NCI-H526 treated with DMSO at 0.1 percent for 48 hours (cell line): Measurements from ENCODE around the gene ADGRA1.
"Not testable (repeated sequence)": the region's sequence is repeated elsewhere in the genome, so short reads cannot be mapped to it uniquely, and the experiment has no call there.

Experiments used
- DNase-seq: peaks from one replicate; lab custom pipeline; 2025; lab: John Stamatoyannopoulos, UW

ADGRA1 gene

DNA sequence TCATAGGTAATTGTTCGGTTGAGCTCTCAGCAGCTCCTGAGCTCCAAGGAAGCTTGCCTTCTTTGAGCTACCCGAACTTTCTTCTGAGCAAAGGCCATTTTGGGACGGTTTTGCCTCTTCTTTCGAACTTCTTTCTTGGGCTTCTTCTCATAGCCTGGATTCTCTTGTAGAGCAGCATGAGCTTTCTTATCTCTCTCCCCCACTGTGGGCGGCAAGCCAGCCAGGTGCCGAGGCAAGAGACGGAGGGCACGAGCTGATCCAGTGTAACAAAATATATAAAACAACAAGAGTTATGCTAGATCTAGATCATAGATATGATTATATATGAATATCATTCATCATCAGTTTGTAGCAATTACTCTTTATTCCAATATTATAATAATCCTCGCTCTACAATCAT lies 55.8 kb downstream of the ADGRA1 start:
- DNase-seq, result no peak

DNA sequence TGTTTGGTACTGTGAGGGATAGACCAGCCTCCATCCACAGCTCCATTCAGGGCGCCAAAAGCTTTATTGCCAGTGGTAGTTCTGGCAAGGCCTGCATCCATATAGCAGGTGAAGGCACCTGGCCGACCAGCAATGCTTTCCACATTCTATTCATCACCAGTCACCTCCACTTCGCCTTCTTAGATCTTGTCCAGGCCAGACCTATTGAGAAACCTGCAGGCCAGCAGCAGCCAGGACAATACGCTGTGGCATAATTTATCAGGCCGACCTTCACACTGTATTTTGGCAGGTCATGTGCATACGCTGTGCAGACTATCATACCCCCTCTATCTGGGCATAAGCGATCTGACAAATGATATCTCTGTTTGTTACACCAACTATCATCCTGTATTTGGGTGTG lies 57.0 kb downstream of the ADGRA1 start:
- no peak for DNase-seq

DNA sequence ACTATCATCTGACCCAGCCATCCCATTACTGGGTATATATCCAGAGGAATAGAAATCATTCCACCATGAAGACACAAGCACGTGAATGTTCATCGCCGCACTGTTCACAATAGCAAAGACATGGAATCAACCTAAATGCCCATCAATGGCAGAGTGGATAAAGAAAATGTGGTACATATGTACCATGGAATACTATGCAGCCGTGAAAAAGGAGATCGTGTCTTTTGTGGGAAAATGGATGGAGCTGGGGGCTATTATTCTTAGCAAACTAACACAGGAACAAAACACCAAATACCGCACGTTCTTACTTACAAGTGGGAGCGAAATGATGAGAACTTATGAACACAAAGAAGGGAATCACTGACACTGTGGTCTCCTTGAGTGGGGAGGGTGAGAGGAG lies 62.5 kb downstream of the ADGRA1 start:
- DNase-seq, result no peak

DNA sequence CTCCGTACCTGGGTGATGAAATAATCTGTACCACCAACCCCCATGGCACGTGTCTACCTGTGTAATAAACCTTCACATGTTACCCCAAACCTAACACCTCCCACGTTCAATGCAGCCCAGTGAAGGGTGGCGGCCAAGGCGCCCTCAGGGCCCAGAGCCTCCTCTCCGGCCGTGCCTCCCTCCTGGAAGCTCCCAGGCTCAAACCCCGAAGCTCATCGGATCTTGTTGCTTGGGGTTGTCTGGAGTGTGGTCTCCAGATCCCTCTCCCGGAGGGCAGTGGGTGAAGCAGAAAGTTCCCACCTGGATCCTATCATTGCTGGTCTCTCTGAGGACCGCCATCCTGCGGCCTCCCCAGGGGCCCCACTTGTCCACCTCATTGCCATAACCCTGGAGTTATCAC lies 62.9 kb downstream of the ADGRA1 start:
- no peak for DNase-seq

DNA sequence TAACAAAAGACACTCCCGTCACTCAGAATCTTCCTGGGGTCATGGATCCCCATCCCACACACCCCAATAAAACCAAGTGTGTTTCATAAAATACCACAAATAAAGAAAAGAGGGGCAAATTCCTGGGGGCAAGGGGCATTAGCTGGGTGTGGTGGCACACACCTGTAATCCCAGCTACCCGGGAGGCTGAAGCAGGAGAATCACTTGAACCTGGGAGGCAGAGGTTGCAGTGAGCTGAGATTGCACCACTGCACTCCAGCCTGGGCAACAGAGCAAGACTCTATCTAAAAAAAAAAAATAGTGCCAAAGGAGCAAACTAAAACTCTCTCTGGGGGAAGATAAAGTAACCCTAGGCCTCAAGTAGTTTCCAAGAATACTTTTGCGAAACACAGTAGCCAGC lies 63.3 kb downstream of the ADGRA1 start:
- not testable (repeated sequence) for DNase-seq

DNA sequence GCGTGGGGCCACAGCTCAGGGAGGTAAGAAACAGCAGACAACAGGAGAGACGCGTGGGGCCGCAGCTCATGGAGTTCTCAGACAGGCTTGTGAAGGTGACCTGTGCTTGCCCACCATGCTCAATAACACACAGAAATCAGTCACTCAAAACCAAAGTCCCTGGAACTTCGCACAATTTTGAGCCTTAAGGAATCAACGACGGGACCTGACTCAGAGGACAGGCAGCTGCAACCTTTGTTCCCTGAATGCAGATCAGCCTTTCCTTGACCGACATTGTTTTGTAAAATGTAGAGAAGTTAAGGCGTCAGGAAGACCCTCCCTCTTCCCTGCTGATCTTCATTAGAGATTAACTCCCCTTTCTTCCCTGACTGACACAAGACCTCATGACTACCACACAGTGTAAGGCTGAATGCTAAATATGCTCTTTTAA lies 63.8 kb downstream of the ADGRA1 start:
- DNase-seq, result no peak

DNA sequence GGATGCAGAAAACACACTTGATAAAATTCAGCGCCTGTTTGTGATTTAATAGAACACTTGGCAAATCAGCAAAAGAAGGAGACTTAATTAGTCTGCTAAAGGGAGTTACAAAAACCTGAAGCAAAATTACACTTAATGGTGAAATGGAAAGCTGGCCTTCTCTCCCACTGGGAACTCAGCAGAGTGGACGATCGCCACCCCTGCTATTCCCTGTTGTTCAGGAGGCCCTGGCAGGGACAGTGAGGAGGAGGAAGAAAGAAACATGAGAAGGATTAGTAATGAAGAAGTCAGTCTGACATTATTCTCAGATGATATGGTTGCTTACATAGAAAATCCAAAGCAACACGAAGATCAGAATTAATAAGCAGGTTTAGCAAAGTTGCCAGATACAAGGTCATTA lies 66.7 kb downstream of the ADGRA1 start:
- DNase-seq, result no peak

DNA sequence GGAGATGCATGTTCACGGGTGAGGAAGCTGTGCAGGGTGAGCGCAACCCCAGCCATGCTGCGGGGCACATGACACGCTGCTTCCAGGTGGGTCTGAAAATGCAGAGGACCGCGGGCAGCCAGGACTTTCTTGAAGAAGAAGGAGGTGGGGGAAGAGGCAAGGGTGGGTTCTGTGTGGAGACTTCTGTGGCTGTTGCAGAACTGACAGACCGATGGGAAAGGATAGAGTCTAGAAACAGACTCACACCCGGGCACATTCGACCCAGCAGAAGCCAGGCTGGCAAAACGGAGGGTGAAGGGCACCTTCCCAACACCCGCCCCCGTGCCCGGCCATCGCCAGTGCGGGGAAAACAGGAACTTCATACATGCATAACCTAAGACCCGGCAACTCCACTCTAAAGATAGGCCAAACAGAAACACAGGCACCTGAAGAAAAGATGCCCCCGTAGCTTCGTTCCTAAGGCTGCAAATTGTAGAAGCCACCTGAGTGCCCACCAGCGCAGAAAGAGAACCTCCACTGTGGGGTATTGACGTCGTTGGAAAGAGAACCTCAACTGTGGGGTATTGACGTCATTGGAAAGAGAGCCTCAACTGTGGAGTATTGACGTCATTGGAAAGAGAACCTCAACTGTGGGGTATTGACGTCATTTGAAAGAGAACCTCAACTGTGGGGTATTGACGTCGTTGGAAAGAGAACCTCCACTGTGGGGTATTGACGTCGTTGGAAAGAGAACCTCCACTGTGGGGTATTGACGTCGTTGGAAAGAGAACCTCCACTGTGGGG lies 67.5 kb downstream of the ADGRA1 start:
- DNase-seq, result no peak

DNA sequence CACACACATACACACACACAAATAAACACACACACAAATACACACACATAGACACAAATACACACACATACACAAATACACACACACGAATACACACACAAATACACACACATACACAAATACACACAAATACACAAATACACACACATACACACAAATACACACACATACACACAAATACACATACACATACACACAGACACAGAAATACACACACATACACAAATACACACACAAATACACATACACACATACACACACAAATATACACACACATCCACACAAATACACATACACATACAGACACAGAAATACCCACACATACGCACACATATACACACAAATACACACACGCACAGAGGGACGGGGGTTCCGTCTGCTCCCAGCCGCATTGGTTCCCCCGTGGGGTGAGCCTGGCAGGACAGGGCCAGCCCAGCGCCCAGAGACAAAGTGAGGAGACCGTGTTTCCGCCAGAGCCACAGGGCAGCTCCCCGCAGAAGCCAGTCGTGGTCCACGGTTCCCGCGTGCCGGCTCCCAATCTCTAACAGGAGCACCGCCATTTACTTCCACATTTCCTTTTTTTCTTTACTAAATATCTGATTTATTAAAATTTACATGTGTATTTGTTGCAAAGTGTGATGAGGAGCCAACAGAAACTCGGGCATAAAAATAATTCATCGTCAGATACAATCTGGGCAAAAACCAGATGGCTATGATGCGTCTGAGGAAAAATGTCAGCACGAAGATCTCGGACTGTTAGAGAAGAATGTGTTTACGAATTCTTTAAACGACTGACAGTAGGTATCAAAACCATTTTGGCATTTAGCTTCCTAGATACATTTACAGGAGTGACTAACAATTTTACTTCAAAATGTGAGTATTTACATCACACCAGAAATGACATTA lies 69.2 kb downstream of the ADGRA1 start:
- no peak for DNase-seq

DNA sequence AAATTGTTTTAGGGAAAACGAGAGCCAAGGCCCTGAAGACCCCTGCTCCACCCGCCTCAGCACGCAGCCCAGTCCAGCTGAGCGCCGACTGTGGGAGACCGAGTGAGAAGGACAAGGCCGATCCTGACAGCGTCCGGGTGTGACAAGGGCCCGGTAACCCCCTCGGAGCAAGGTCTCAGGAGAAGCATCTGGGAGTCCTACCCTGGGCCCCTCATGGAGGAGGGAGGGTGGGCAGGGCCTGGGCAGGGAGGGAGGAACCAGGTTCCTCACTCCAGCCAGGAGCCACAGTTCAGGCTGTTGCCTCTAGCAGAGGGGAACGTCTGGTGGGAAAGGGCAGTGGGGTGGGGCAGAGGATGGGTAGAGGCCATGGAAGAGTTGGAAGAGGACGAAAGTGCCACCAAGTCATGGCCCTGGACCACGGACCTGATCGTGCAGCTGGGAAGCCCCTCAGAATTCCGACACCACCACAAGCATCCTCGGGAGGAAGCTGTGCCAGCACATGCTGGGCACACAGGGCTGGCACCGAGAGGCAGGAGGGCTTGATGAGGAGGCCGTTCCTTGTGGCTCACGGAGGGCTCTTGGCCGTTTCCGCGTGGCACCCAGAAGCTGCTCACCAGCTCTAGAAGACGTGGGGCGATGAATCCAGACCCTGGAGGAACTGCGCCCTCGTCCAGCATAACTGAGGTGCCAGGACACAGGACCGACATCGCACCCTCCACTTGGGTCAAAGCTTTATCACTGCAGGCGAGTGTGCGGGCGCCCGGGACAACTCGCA lies 70.1 kb downstream of the ADGRA1 start:
- DNase-seq, result no peak

DNA sequence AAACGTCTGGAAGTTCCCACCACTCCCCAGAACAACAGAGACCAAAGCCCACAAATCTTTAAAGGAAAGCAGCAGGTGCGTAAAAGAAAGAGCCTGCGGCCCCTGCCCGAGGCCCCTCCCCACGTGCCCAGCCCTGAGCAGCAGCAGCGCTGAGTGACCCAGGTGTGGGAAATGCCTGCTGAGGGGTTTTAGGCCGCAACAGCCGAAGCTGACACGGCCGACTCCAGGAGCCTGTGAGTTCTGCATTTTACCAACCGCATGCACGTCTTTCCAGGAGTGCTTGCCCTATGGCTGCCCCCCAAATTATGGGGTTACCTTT lies 70.7 kb downstream of the ADGRA1 start:
- DNase-seq, result no peak

DNA sequence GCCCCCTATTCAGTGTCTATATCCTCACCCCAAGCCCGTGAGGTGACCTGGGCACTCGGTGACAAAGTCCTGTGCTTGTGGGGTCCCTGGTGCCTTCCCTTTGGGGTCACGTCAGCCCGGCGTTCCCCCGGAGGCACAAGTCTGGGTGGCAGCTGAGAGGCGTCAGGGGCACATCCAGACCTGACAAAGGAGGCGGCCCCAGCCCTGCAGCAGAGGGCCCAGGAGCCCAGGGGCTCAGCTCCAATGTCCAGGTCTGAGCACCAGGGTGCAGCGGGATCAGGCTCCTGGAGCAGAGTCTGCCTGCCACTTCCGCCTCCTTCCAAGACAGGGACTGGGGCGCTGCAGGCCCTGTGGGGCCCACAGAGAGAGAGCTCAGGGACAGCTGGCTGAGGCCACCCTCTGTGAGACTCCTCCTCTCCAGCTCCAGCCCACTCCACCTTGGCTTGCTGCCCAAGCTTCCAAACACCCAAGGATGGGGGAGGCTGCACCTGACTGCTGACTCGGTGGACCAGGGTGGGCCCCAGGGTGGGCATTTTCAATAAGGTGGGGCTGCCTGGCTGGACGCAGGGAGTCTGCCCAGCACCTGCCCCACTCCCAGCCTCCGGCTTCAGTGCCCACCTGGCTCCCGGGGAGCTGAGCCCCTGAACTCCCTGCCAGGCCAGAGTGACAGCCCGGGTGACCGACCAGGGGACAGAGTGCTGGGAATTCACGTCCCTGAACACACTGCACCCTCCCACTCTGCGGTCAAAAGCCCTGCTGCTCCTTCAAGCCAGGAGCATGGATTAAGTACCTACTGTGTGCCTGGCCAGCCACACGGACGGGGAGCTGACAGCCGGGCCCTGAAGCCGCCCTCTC lies 71.3 kb downstream of the ADGRA1 start:
- DNase-seq, result no peak

DNA sequence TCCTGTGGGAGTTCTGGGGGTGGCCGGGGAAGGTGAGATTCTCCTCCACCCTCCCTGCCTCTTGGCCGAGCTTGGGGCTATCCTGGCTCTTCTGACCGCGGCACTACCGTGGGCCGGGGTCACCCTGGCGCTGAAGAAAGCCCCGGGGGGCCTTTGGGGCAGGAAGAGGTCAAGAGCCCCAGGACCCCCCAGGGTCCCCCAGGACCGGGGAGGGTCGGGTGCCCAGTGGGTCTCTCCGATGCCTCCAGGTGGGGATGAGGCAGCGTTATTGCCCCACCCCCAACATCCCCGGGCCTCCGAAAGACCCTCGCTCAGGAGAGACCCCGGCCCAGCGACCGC lies 71.9 kb downstream of the ADGRA1 start:
- no peak for DNase-seq

DNA sequence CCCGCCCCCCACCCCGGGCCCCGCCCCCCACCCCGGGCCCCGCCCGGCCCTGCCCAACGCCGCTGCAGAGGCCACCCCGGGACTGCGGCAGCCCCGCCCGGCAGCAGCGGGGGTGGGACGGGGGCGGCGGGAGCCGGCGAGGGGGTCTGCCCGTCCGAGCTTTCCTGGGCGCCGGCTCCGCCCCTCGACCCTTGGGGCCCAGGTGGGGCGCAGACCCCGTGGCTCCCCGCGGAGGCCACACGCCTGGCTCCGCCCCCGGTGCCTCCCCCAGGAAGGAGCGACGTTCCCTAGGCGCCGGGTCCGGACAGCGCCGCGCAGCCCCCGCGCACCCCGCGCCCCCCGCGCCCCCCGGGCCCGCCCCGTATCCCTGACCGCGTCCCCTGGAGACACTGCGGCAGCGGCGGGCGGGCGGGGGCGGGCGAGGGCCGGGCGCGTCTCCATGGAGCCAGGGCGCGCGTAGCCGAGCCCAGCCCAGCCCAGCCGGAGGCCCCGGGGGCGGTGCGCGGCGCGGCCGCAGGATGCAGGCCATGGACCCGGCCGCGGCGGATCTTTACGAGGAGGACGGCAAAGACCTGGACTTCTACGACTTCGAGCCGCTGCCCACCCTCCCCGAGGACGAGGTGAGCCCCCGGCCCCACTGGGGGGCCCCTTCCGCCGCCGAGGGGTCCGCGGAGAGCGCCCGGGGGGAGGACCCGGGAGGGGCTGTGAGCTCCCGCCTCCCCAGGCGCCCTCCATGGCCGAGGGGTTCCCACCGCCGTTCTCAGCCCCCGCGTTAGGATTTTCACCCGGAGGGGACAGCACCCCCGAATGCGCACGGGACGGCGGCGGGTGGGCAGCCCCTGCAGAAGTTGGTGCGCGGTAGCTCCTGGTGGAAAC lies 72.5 kb downstream of the ADGRA1 start, which contains the start of gene KNDC1:
TSS of gene KNDC1 (plus strand) at position 270 of the 876 bp plus-strand sequence. CDS start at position 519, 249 bp downstream.
- DNase-seq, result no peak

DNA sequence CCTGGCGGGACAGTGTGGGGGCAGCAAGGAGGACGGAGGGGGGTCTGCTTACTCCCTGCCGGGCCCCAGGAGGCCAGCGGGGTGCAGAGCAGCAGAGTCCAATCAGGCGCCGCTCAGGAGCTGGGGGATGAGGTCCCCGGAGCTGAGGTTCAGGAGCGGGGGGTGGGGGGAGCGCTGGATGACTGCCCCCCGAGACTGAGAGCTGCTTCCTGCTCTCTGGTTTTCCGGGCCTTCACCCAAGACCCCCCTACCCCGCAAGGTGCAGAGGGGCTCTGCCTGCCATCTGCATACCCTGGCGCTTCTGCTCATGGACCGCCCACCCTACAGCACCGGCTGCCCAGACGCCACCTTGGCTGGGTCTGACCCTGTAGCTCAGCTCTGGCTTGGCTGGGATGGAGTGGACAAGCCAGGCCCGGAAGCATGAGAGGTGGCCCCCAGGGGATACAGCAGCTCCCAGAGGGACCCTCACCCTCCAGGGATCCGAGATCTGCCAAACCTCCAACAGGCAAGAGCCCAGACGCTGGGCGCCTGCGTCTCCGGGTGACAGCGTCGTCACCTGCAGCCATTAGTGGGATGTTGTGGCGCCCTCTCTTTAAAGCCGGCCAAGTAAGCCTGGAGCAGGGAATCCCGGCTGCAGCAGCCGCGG lies 73.2 kb downstream of the ADGRA1 start:
- no peak for DNase-seq

DNA sequence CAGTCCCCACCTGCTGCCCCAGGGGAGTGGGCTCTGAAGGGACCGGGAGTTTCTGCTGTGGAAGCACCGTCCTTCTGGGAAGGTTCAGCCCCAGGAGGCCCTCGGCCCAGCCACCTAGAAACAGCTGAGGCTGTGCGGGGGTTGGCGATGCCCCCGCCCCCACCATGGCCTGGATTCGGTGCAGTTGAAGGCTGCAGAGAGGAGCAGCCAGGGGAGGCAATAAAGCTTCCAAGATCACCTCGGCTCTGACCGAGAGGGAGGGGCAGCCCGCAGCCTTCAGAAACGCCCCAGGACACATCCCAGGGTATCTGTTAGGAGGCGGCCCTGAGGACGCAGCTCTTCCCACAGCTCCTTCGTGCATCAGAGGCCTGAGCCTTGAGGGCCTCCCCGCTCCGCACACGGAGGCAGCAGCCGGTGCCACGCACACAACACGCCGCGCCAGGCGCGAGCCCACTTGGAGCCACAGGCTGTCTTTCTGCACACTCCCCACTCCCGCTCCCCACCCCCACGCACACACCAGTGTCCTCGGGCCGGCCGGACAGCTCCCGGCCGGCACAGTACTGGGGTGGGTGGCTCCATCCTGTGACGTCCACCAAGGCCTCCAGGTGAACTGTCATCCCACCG lies 73.9 kb downstream of the ADGRA1 start:
- DNase-seq, result no peak

DNA sequence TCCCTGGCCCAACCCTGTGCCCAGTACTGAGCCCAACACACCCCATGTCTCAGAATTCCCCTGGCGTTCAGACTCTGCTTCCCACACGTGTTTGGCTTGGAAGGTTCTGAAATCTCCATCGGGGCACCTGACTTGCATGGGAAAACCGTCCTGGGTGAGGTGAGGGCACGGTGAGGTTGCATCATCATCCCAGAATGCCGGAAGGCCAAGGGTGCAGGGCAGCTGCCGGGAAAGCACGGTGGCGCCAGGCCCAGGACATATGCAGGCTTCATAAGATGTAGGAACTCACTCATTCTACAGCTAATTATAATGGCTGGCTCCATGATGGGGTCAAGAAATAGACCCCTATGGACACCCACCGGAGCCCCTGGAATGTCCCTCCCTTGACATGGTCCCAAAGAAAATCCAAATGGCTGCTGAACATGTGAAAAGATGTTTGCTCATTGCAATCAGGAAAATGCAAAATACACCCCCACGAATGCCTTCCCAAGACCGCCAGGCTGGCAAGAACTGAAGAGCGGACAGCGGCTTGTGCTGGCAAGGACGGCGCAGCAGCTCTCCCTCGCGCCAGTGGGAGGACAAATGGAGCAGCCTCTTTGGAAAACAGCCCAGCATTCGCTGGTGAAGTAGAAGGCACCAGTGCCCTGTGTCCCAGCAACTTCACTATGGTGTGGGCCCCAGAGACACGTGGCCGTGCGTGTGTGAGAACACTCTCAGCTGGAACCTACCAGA lies 74.6 kb downstream of the ADGRA1 start:
- DNase-seq, result no peak

DNA sequence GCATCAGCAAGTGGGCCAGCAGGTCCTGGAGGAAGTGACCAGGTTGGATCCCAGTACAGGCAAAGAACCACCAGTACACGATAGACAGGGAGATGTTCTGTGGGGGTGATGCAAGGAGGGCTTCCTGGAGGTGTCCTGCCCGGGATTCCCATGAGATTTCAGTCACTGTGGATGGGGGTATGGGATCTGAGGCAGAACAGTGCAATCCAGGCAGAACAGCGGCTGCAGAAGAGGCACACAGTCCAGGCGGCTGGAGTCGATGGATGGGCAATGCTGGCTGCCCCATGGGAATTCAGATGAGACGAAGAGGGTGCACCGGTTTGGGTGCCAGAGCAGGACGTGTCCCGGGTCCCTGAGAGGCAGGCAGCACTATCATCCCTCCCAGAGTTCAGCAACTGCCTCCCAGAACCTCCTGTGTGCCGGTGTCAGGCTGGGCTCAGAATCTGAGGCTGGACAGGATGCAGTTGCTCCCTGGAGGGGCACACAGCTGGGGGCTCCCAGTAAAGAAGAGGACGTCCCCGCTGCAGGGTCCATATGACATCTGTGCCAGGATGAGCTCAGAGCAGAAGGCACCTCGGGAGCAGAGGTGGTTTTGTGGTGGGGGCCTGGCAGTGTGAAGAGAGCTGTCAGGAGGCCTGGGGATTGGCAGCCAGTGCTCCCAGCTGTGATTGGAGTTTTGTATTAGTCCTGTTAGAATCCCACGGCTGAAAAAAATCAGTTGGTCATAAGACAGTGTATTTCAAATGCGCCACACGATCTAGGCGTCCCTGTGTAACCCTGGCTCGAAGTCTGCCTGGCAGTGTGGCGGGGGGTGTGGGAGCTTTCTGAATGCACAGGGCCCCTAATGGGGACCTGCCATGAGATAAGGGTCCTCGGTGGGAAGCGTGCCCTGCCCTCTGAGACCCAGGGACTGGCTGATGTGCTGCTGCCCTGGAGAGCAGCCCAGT lies 75.5 kb downstream of the ADGRA1 start:
- DNase-seq, result no peak
